ENCODE data around the gene KLHL22.

Gene KLHL22

DNA sequence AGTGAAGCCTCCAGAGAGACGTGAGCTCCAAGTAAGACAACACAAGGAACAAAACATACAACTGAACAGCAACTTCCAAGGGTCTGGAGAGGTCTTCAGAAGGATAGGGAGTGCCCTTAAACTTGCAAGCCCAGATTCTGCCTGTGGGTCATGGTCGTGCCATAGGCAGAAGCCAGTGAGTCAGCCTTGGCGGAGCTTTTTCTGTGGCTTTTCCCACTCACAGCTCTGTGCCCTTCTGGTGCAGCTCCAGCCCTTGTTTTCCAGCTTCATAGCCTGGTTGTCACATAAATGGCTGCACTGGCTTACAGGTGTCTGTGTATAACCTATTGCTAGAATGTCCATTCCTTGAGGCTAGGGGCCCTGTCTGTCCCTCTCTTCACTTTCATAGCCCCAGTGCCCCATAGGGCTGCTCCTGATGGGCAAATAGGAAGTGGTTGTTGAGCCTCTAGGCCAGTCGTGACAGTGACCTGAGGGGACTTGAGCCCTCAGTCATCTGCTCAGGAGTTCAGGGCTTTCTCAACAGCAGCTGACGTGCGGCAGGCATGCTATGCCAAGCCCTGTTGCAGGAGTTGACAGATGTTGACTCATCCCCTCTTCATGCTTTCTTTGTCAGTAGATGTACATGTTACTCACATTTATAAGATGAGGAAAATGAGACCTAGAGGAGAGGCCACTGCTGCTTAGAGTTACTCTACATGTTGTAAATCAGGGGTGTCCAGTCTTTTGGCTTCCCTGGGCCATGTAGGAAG is 19.2 kb upstream of the KLHL22 start:
- Histone ChIP-seq H3F3A (ENCODE audit: control insufficient read depth, insufficient read depth) (no peaks in the 10 kb centered on the region), H3K27ac (ENCODE audit: low read depth, low read length) (no peak overlapping the region), H3K9me2 (replicated peaks; ENCODE audit: control insufficient read depth, low read length) (no peaks in the 10 kb centered on the region), H3K4me1 (ENCODE audit: control insufficient read depth, low read length) (peaks cover 21% of the 10 kb centered on the region), H4K20me1 (ENCODE audit: control insufficient read depth, insufficient read depth, low read depth, low read length) (peaks cover 22% of the 10 kb centered on the region), H3K4me3 (ENCODE audit: low read length) (no peak overlapping the region), H3K36me3 (ENCODE audit: control insufficient read depth, low read length) (peaks cover 68% of the 10 kb centered on the region), H3K4me2 (ENCODE audit: low read length) (no peak overlapping the region), H3K79me2 (ENCODE audit: control insufficient read depth, low read length) (peaks cover 97% of the 10 kb centered on the region), H3K27me3 (ENCODE audit: control insufficient read depth, low read length) (no peaks in the 10 kb centered on the region), H3K9me3 (ENCODE audit: control insufficient read depth, insufficient read depth, low read length) (no peaks in the 10 kb centered on the region)
- TF ChIP-seq EZH2phosphoT487 (IDR thresholded peaks at IDR 0.05; ENCODE audit: borderline replicate concordance, low read length) = no peak
- TF ChIP-seq, protein P1, sequence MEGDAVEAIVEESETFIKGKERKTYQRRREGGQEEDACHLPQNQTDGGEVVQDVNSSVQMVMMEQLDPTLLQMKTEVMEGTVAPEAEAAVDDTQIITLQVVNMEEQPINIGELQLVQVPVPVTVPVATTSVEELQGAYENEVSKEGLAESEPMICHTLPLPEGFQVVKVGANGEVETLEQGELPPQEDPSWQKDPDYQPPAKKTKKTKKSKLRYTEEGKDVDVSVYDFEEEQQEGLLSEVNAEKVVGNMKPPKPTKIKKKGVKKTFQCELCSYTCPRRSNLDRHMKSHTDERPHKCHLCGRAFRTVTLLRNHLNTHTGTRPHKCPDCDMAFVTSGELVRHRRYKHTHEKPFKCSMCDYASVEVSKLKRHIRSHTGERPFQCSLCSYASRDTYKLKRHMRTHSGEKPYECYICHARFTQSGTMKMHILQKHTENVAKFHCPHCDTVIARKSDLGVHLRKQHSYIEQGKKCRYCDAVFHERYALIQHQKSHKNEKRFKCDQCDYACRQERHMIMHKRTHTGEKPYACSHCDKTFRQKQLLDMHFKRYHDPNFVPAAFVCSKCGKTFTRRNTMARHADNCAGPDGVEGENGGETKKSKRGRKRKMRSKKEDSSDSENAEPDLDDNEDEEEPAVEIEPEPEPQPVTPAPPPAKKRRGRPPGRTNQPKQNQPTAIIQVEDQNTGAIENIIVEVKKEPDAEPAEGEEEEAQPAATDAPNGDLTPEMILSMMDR (IDR thresholded peaks at IDR 0.05; ENCODE audit: low read depth, low read length, poor library complexity, severe bottlenecking) = no peak

DNA sequence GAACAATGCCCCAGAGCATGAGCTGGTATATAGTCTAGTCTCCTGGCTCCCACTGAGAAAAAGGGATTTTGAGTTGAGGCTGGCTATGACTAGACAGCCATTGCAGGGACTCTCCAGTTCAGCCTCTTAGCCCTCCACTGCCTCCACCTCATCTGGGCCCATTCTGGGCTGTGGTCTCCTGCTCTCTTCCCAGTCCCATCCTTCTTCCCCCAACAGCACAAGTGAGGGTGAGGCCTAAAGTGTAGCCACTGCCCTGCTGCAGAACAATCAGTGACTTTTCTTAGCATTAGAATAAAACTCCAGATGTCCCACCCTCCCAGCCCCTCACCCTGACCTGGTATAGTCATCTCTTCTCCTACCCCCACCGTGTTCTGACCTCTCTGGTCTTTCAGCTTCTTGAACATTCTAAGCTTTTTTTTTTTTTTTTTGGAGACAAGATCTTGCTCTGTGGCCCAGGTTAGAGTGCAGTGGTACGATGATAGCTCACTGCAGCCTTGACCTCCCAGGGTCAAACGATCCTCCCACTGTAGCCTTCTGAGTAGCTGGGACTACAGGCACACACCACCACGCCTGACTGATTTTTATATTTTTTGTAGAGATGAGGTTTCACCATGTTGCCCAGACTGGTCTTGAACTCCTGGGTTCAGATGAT is 16.1 kb upstream of the KLHL22 start:
- Histone ChIP-seq H3K27ac (ENCODE audit: low read depth, low read length) (no peak overlapping the region), H3K9me3 (ENCODE audit: control insufficient read depth, insufficient read depth, low read length) (no peaks in the 10 kb centered on the region), H3K36me3 (ENCODE audit: control insufficient read depth, low read length) (peaks cover 59% of the 10 kb centered on the region), H3K9me2 (replicated peaks; ENCODE audit: control insufficient read depth, low read length) (no peaks in the 10 kb centered on the region), H3F3A (ENCODE audit: control insufficient read depth, insufficient read depth) (no peaks in the 10 kb centered on the region), H3K79me2 (ENCODE audit: control insufficient read depth, low read length) (peaks cover 90% of the 10 kb centered on the region), H4K20me1 (ENCODE audit: control insufficient read depth, insufficient read depth, low read depth, low read length) (peaks cover 25% of the 10 kb centered on the region), H3K4me3 (ENCODE audit: low read length) (no peak overlapping the region), H3K27me3 (ENCODE audit: control insufficient read depth, low read length) (no peaks in the 10 kb centered on the region), H3K4me1 (ENCODE audit: control insufficient read depth, low read length) (peaks cover 37% of the 10 kb centered on the region), H3K4me2 (ENCODE audit: low read length) (no peak overlapping the region; the same call in 1 of the 2 replicates)
- TF ChIP-seq, protein P1 (IDR thresholded peaks at IDR 0.05; ENCODE audit: low read depth, low read length, poor library complexity, severe bottlenecking) = no peak
- no peak for TF ChIP-seq EZH2phosphoT487 (IDR thresholded peaks at IDR 0.05; ENCODE audit: borderline replicate concordance, low read length)

DNA sequence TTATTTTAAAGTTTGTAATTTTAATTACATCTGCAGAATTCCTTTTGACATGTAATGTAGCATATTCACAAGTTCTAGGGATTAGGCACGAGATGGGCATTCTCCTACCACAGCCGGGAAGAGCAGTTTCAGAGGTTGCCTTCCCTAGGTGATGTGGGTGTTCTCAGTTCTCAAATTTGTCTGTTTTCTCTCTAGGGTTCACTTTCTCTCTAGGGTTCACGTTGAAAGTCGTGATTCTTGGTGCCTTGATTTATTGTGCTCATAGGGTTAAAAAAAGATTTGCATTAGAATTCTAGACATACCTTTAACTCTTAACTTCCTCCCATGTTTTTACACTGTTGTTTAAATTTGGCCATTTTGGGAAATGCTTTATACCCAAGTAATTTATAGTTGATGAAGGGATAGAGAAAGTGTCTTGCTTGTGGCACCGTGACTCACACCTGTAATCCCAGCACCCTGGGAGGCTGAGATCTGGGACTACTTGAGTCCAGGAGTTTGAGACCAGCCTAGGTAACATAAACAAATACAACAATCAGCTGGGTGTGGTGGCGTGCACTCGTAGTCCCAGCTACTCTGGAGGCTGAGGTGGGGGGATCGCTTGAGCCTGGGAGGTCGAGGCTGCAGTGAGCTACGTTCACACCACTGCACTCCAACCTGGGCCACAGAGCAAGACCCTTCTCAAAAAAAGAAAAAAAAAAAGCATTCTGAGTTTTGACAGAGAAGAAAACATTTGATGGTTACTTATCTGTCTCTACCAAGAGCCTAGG is 15.4 kb upstream of the KLHL22 start:
- H3K4me1 ChIP-seq (ENCODE audit: control insufficient read depth, low read length) = peaks cover 37% of the 10 kb centered on the region
- H3K36me3 ChIP-seq (ENCODE audit: control insufficient read depth, low read length) = peaks cover 56% of the 10 kb centered on the region
- H3K79me2 ChIP-seq (ENCODE audit: control insufficient read depth, low read length) = peaks cover 85% of the 10 kb centered on the region
- no peaks in the 10 kb centered on the region for H3K27me3 ChIP-seq (ENCODE audit: control insufficient read depth, low read length)
- no peaks in the 10 kb centered on the region for H3K9me2 ChIP-seq (replicated peaks; ENCODE audit: control insufficient read depth, low read length)
- peak overlapping the region; percentile 10; the same call in 1 of the 2 replicates for H3K4me3 ChIP-seq (ENCODE audit: low read length)
- H4K20me1 ChIP-seq (ENCODE audit: control insufficient read depth, insufficient read depth, low read depth, low read length) = peaks cover 25% of the 10 kb centered on the region
- H3F3A ChIP-seq (ENCODE audit: control insufficient read depth, insufficient read depth) = no peaks in the 10 kb centered on the region
- peak overlapping the region; percentile 97 for H3K4me2 ChIP-seq (ENCODE audit: low read length)
- H3K27ac ChIP-seq (ENCODE audit: low read depth, low read length) = no peak overlapping the region
- TF ChIP-seq, protein P1 (IDR thresholded peaks at IDR 0.05; ENCODE audit: low read depth, low read length, poor library complexity, severe bottlenecking) = no peak
- no peak for TF ChIP-seq EZH2phosphoT487 (IDR thresholded peaks at IDR 0.05; ENCODE audit: borderline replicate concordance, low read length)
- H3K9me3 ChIP-seq (ENCODE audit: control insufficient read depth, insufficient read depth, low read length) = no peaks in the 10 kb centered on the region

All from DOHH2 (cell line).